Dendritic cell treated with granulocyte-macrophage colony-stimulating factor and Interleukin-4, amounts not matched to agents 40 ng/mL and 50 ng/mL, for 4 days (primary cell): ENCODE measurements around the gene TMPO.
"Not testable (repeated sequence)": the region's sequence is repeated elsewhere in the genome, so short reads cannot be mapped to it uniquely, and the experiment has no call there.

Source experiments
- H3K27ac Mint-ChIP-seq: one replicate; pipeline ENCODE4 v1.8.0; 2022; ENCODE audit warnings: mild to moderate bottlenecking, mixed read lengths
- H3K27me3 Mint-ChIP-seq: one replicate; pipeline ENCODE4 v1.8.0; 2022; ENCODE audit warnings: mild to moderate bottlenecking, mixed read lengths
- H3K36me3 Mint-ChIP-seq: one replicate; pipeline ENCODE4 v1.8.0; 2022; ENCODE audit warnings: low read depth, mixed read lengths
- H3K4me1 Mint-ChIP-seq: one replicate; pipeline ENCODE4 v1.8.0; 2022; ENCODE audit warnings: low read depth, mixed read lengths
- H3K4me3 Mint-ChIP-seq: one replicate; pipeline ENCODE4 v1.8.0; 2022; ENCODE audit warnings: mild to moderate bottlenecking, moderate library complexity, mixed read lengths
- H3K9me3 Mint-ChIP-seq: one replicate; pipeline ENCODE4 v1.8.0; 2022; ENCODE audit warnings: mixed read lengths
- intact Hi-C: fragments of 100-400 bp; cut with micrococcal nuclease; formaldehyde crosslinking; loops from one replicate; pipeline ENCODE4 v1.15.0; 2022

Gene TMPO

DNA sequence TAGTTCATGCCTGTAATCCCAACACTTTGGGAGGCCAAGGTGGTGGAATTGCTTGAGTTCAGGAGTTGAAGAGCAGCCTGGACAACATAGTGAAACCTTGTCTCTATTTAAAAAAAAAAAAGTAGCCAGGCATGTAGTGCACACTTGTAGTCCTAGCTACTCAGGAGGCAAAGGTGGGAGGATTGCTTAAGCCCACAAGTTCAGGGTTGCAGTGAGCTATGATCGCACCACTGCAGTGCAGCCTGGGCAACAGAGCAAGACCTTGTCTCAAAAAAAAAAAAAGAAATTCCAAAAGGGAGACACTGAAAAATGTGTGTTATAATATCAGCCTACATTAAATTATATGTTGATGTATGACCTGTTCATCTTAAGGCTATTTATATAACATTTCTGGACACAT, 14.7 kb downstream of the TMPO start:
- H3K9me3 Mint-ChIP-seq, result no peaks in the 10 kb centered on the region
- no peaks in the 10 kb centered on the region for H3K4me1 Mint-ChIP-seq
- intact Hi-C loops, result loop anchor here (5.0 kb wide), 2 partner anchors 38 to 113 kb away; no protein-coding TSS in a partner anchor
- H3K27ac Mint-ChIP-seq, result no peak overlapping the region
- peaks cover 61% of the 10 kb centered on the region for H3K36me3 Mint-ChIP-seq
- H3K27me3 Mint-ChIP-seq, result no peaks in the 10 kb centered on the region
- no peak overlapping the region for H3K4me3 Mint-ChIP-seq

GRCh38 chr12:98532687-98533304, 17.4 kb downstream of the TMPO start:
- Mint-ChIP-seq H3K4me1 (no peaks in the 10 kb centered on the region), H3K36me3 (peaks cover 57% of the 10 kb centered on the region), H3K9me3 (no peaks in the 10 kb centered on the region), H3K27ac (no peak overlapping the region), H3K27me3 (no peaks in the 10 kb centered on the region), H3K4me3 (no peak overlapping the region)
- intact Hi-C loops, result loop anchor here (5.0 kb wide), 2 partner anchors 40 to 115 kb away; no protein-coding TSS in a partner anchor

DNA sequence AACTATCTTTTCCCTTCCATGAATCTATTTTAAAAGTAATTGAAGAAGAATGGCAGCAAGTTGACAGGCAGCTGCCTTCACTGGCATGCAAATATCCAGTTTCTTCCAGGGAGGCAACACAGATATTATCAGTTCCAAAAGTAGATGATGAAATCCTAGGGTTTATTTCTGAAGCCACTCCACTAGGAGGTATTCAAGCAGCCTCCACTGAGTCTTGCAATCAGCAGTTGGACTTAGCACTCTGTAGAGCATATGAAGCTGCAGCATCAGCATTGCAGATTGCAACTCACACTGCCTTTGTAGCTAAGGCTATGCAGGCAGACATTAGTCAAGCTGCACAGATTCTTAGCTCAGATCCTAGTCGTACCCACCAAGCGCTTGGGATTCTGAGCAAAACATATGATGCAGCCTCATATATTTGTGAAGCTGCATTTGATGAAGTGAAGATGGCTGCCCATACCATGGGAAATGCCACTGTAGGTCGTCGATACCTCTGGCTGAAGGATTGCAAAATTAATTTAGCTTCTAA, 18.4 kb downstream of the TMPO start:
- Mint-ChIP-seq H3K4me3 (no peak overlapping the region), H3K27ac (no peak overlapping the region), H3K9me3 (no peaks in the 10 kb centered on the region), H3K4me1 (no peaks in the 10 kb centered on the region), H3K36me3 (peaks cover 57% of the 10 kb centered on the region), H3K27me3 (no peaks in the 10 kb centered on the region)
- intact Hi-C loops, result loop anchor here (5.0 kb wide), 2 partner anchors 41 to 116 kb away; no protein-coding TSS in a partner anchor

- peaks cover 71% of the 10 kb centered on the region for H3K36me3 Mint-ChIP-seq
- H3K4me1 Mint-ChIP-seq, result no peaks in the 10 kb centered on the region
- no peaks in the 10 kb centered on the region for H3K27me3 Mint-ChIP-seq
Observed at GRCh38 chr12:98538031-98538430, 22.6 kb downstream of the TMPO start.

GRCh38 chr12:98543701-98544100, 28.3 kb downstream of the TMPO start:
- no peak overlapping the region for H3K27ac Mint-ChIP-seq
- H3K36me3 Mint-ChIP-seq, result peaks cover 73% of the 10 kb centered on the region
- no peak overlapping the region for H3K4me3 Mint-ChIP-seq
- no peaks in the 10 kb centered on the region for H3K27me3 Mint-ChIP-seq
- intact Hi-C loops, result no loop called here
- H3K4me1 Mint-ChIP-seq, result no peaks in the 10 kb centered on the region
- H3K9me3 Mint-ChIP-seq, result no peaks in the 10 kb centered on the region

More at GRCh38 chr12:98538031-98538430, 22.6 kb downstream of the TMPO start:
- Mint-ChIP-seq H3K27ac (no peak overlapping the region), H3K9me3 (no peaks in the 10 kb centered on the region), H3K4me3 (no peak overlapping the region)
- intact Hi-C loops, result no loop called here

DNA sequence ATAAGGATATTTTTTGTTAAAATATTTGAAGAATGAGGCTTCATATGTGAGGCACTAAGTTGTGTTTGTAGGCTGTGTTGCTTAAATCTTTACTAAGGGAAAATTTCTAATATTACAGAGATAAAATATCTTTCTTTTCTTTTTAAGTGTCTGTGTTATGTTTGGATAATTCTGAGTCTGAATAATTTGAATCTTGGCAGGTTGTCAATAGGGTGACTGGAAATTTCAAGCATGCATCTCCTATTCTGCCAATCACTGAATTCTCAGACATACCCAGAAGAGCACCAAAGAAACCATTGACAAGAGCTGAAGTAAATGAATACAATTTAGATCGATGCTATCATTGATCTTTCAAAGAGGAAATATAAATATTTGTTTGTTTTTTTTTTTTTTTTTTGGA, 29.4 kb downstream of the TMPO start:
- no peak overlapping the region for H3K27ac Mint-ChIP-seq
- H3K36me3 Mint-ChIP-seq, result peaks cover 73% of the 10 kb centered on the region
- no peaks in the 10 kb centered on the region for H3K4me1 Mint-ChIP-seq
- H3K4me3 Mint-ChIP-seq, result no peak overlapping the region
- intact Hi-C loops, result no loop called here
- no peaks in the 10 kb centered on the region for H3K9me3 Mint-ChIP-seq
- H3K27me3 Mint-ChIP-seq, result no peaks in the 10 kb centered on the region

GRCh38 chr12:98549371-98550110, 34.2 kb downstream of the TMPO start:
- H3K9me3 Mint-ChIP-seq, result no peaks in the 10 kb centered on the region
- H3K4me1 Mint-ChIP-seq, result peaks cover 9% of the 10 kb centered on the region
- intact Hi-C loops, result no loop called here
- peaks cover 70% of the 10 kb centered on the region for H3K36me3 Mint-ChIP-seq
- no peaks in the 10 kb centered on the region for H3K27me3 Mint-ChIP-seq
- H3K27ac Mint-ChIP-seq, result no peak overlapping the region
- H3K4me3 Mint-ChIP-seq, result no peak overlapping the region

- Mint-ChIP-seq H3K4me1 (peaks cover 9% of the 10 kb centered on the region), H3K27ac (no peak overlapping the region), H3K36me3 (peaks cover 52% of the 10 kb centered on the region), H3K4me3 (no peak overlapping the region), H3K9me3 (no peaks in the 10 kb centered on the region), H3K27me3 (no peaks in the 10 kb centered on the region)
- intact Hi-C loops, result no loop called here
Observed at GRCh38 chr12:98551787-98552186, 36.4 kb downstream of the TMPO start.

DNA sequence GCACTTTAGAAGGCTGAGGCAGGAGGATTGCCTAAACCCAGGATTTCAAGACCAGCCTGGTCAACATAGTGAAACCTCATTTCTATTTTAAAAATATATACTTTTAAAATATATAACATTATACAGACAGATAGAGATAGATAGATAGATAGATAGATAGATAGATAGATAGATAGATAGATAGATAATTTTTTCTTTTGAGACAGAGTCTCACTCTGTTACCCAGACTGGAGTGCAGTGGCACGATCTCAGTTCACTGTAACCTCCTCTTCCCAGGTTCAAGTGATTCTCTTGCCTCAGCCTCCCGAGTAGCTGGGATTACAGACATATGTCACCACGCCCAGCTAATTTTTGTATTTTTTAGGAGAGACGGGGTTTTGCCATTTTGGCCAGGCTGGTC, 42.7 kb downstream of the TMPO start:
- not testable (repeated sequence) for H3K27ac Mint-ChIP-seq, H3K27me3 Mint-ChIP-seq, H3K36me3 Mint-ChIP-seq

DNA sequence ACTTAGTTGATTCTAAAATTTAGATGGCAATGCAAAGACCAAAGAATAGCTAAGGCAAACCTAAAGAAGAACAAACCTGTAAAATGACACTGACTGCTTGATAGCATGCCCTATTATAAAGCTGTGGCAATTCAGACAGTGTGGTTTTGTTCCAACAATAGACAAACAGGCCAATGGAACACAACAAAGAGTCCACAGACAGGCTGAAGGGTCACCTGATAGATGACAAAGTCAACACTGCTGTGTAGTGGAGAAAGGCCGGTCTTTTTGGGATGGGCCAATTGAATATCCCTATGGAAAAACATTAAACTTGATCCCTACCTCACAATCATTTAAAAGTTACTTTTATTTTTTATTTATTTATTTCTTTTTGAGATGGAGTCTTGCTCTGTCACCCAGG, 44.3 kb downstream of the TMPO start:
- H3K4me1 Mint-ChIP-seq, result no peaks in the 10 kb centered on the region
- H3K9me3 Mint-ChIP-seq, result no peaks in the 10 kb centered on the region
- no peak overlapping the region for H3K4me3 Mint-ChIP-seq
- no peaks in the 10 kb centered on the region for H3K27me3 Mint-ChIP-seq
- intact Hi-C loops, result no loop called here
- no peak overlapping the region for H3K27ac Mint-ChIP-seq
- no peaks in the 10 kb centered on the region for H3K36me3 Mint-ChIP-seq

More for the DNA sequence above, 42.7 kb downstream of the TMPO start:
- intact Hi-C loops, H3K9me3 Mint-ChIP-seq, H3K4me1 Mint-ChIP-seq, H3K4me3 Mint-ChIP-seq: not testable (repeated sequence)

DNA sequence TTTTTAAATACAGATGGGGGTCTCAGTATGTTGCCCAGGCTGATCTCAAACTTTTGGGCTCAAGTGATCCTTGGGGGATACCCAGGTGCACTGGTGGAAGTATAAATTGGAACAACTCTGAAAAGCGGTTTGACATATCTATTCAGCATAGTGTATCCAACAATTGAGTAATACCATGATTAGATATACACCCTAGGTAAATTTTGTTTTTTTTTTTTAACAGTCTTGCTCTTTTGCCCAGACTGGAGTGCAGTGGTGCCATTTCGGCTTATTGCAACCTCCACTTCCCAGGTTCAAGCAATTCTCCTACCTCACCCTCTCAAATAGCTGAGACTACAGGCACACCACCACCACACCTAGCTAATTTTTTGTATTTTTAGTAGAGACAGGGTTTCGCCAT, 46.5 kb downstream of the TMPO start:
- intact Hi-C loops, result no loop called here
- Mint-ChIP-seq H3K4me3 (no peak overlapping the region), H3K27me3 (no peaks in the 10 kb centered on the region), H3K9me3 (no peaks in the 10 kb centered on the region), H3K27ac (no peak overlapping the region), H3K4me1 (no peaks in the 10 kb centered on the region), H3K36me3 (no peaks in the 10 kb centered on the region)

- H3K27ac Mint-ChIP-seq, result no peak overlapping the region
- H3K4me1 Mint-ChIP-seq, result no peaks in the 10 kb centered on the region
- H3K36me3 Mint-ChIP-seq, result no peaks in the 10 kb centered on the region
- no peak overlapping the region for H3K4me3 Mint-ChIP-seq
- H3K27me3 Mint-ChIP-seq, result no peaks in the 10 kb centered on the region
- H3K9me3 Mint-ChIP-seq, result no peaks in the 10 kb centered on the region
- intact Hi-C loops, result no loop called here
Observed at GRCh38 chr12:98572010-98572409, 56.6 kb downstream of the TMPO start.

DNA sequence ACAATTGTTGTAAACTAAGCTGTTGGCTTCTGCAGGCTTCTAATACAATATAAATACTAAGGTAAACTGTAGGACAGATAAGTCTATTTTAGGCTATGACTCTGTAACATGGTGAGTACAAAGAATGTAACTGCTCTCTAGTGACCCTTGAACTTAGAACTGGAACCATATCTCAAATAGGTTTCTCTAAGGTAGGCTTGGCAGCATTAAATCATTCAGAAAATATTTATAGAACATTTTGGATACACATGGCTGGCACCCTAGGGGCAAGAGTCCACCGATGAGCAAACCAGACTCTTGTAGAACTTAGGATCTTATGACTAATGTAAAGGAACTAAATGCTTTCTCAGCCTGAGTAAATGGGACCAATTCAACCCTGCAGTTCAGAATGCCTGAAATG, 58.7 kb downstream of the TMPO start:
- Mint-ChIP-seq H3K36me3 (no peaks in the 10 kb centered on the region), H3K4me1 (no peaks in the 10 kb centered on the region), H3K27ac (no peak overlapping the region), H3K9me3 (no peaks in the 10 kb centered on the region), H3K27me3 (no peaks in the 10 kb centered on the region), H3K4me3 (no peak overlapping the region)
- intact Hi-C loops, result no loop called here

DNA sequence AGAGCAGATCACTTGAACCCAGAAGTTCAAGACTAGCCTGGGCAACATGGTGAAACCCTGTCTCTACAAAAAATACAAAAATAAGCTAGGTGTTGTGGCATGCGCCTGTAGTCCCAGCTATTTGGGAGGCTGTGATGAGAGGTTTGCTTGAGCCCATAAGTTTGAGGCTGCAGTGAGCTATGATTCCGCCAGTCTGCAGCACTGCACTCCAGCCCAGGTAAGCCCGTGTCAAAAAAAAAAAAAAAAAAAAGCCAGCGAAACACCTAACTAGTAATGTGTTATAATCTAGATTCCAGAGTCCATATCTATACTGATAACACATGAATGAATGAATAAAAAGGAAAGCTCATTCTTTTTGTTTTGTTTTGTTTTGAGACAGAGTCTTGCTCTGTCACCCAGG, 59.6 kb downstream of the TMPO start:
- Mint-ChIP-seq H3K9me3 (no peaks in the 10 kb centered on the region), H3K4me3 (no peak overlapping the region), H3K4me1 (no peaks in the 10 kb centered on the region), H3K27me3 (no peaks in the 10 kb centered on the region), H3K27ac (no peak overlapping the region), H3K36me3 (no peaks in the 10 kb centered on the region)
- intact Hi-C loops, result no loop called here
